Gastrocnemius medialis (tissue), 4 donors: ENCODE measurements around the gene TDRD12. TPM values are rescaled to one million over a fixed set of nuclear protein-coding genes. Genes with fewer than 3 reads are reported as not detected.
"Not testable (repeated sequence)": the region's sequence is repeated elsewhere in the genome, so short reads cannot be mapped to it uniquely, and the experiment has no call there.

Source experiments
- ATAC-seq, 2 donors: fragments of 150-250 bp; one replicate each; pipeline ENCODE4 v1.9.1; 2016
- DNase-seq, 2 donors: peaks; one replicate each; pipeline ENCODE4 v3.0.0-alpha.2; 2019
- H3K27ac ChIP-seq, 4 donors: fragments of 200-600 bp; sonication (generic); 1 replicate in 1 of 4; 2 replicates in 3 of 4; pipeline ENCODE4 v1.5.1; 2016 to 2018; ENCODE audit warnings: mild to moderate bottlenecking in 2 of 4, moderate library complexity in 1 of 4
- H3K27me3 ChIP-seq, 3 donors: fragments of 200-600 bp; sonication (generic) in 2 of 3; 1 replicate in 1 of 3; 2 replicates in 2 of 3; pipeline versions ENCODE4 v1.5.1 to v1.6.0; 2016 to 2019; ENCODE audit warnings: mild to moderate bottlenecking in 1 of 3, moderate library complexity in 1 of 3
- H3K36me3 ChIP-seq, 2 donors: fragments of 200-600 bp; sonication (generic) in 1 of 2; one replicate each; pipeline ENCODE4 v1.5.1; 2017 to 2018
- H3K4me1 ChIP-seq, 2 donors: fragments of 200-600 bp; sonication (generic) in 1 of 2; one replicate each; pipeline ENCODE4 v1.5.1; 2016 to 2017; ENCODE audit warnings: mild to moderate bottlenecking in 2 of 2
- H3K4me3 ChIP-seq, 4 donors: fragments of 200-600 bp; sonication (generic) in 3 of 4; 1 replicate in 1 of 4; 2 replicates in 3 of 4; pipeline ENCODE4 v1.5.1; 2016 to 2019; ENCODE audit warnings: mild to moderate bottlenecking in 2 of 4
- H3K9me3 ChIP-seq, 3 donors: fragments of 200-600 bp; sonication (generic) in 2 of 3; 1 replicate in 1 of 3; 2 replicates in 2 of 3; pipeline ENCODE4 v1.5.1; 2016 to 2019
- CTCF ChIP-seq, 5 experiments: fragments of 450-650 bp in 3 of 5; fragments of 200-600 bp in 2 of 5; sonication (generic) in 2 of 5; IDR thresholded peaks in 4 of 5; conservative IDR thresholded peaks in 1 of 5; 1 replicate in 4 of 5; 2 replicates in 1 of 5; pipeline ENCODE4 v1.5.1; 2016 to 2019; ENCODE audit warnings: antibody characterized with exemption in 5 of 5, mild to moderate bottlenecking in 3 of 5, moderate library complexity in 3 of 5
- POLR2A ChIP-seq, 2 donors: fragments of 450-650 bp; IDR thresholded peaks; one replicate each; pipeline ENCODE4 v1.6.1; 2017; ENCODE audit warnings: antibody characterized with exemption in 2 of 2, mild to moderate bottlenecking in 2 of 2, moderate library complexity in 2 of 2
- in situ Hi-C, 4 donors: fragments of 200-750 bp; cut with MboI; loops; one replicate each; pipeline versions ENCODE4 v1.15.0 to v1.8.0; 2017; ENCODE audit warnings: low sequenced_read_pairs in 4 of 4
- intact Hi-C: fragments of 100-400 bp; cut with DNase I; formaldehyde crosslinking; loops from one replicate; pipeline ENCODE4 v1.15.1; 2023; ENCODE audit warnings: low total_unique reads
- total RNA-seq, 4 donors: library from RNA; depleted of rRNA; stranded (reverse); fragments of >200 nt; gene quantifications; one replicate each; pipeline versions ENCODE4 v1.1.0 to v1.2.3, GENCODE V29; 2016

The TDRD12 gene
- total RNA-seq, 4 donors from 2014 or later: 0.10 to 1.0 (median 0.37) TPM

- H3K27me3 ChIP-seq, H3K9me3 ChIP-seq, DNase-seq, intact Hi-C loops, H3K27ac ChIP-seq, ATAC-seq, in situ Hi-C loops, H3K4me3 ChIP-seq, H3K4me1 ChIP-seq, H3K36me3 ChIP-seq: not testable (repeated sequence)
These were observed 68.3 kb downstream of the TDRD12 start for GRCh38 chr19:32787895-32788294.

GRCh38 chr19:32789429-32789828, 69.9 kb downstream of the TDRD12 start:
- in situ Hi-C loops: no loop called here
- Histone ChIP-seq H3K36me3 (no peaks in the 10 kb centered on the region), H3K9me3 (no peaks in the 10 kb centered on the region), H3K27me3 (no peaks in the 10 kb centered on the region), H3K27ac (no peak overlapping the region), H3K4me3 (no peak overlapping the region), H3K4me1 (no peaks in the 10 kb centered on the region)
- DNase-seq (no peak), ATAC-seq (no peak)
- TF ChIP-seq POLR2A (IDR thresholded peaks at IDR 0.05) (no peak), CTCF (IDR thresholded peaks at IDR 0.05 in 4 of 5, conservative IDR thresholded peaks at IDR 0.05 in 1 of 5) (no peak)
- intact Hi-C loops: no loop called here

GRCh38 chr19:32798201-32798600, 78.6 kb downstream of the TDRD12 start:
- TF ChIP-seq POLR2A (IDR thresholded peaks at IDR 0.05) (no peak), CTCF (IDR thresholded peaks at IDR 0.05 in 4 of 5, conservative IDR thresholded peaks at IDR 0.05 in 1 of 5) (no peak)
- Histone ChIP-seq H3K36me3 (no peaks in the 10 kb centered on the region), H3K27ac (no peak overlapping the region), H3K27me3 (no peaks in the 10 kb centered on the region), H3K9me3 (no peaks in the 10 kb centered on the region), H3K4me3 (no peak overlapping the region), H3K4me1 (no peaks in the 10 kb centered on the region)
- in situ Hi-C loops (no loop called here), intact Hi-C loops (no loop called here)
- DNase-seq (no peak), ATAC-seq (no peak)

- in situ Hi-C loops: no loop called here
- Histone ChIP-seq H3K27ac (no peak overlapping the region), H3K4me1 (no peaks in the 10 kb centered on the region), H3K9me3 (no peaks in the 10 kb centered on the region), H3K36me3 (no peaks in the 10 kb centered on the region), H3K27me3 (no peaks in the 10 kb centered on the region), H3K4me3 (no peak overlapping the region)
- intact Hi-C loops: no loop called here
- ATAC-seq (no peak), DNase-seq (no peak)
- TF ChIP-seq CTCF (IDR thresholded peaks at IDR 0.05 in 4 of 5, conservative IDR thresholded peaks at IDR 0.05 in 1 of 5) (no peak), POLR2A (IDR thresholded peaks at IDR 0.05) (no peak)
These were observed 80.6 kb downstream of the TDRD12 start for GRCh38 chr19:32800191-32800590.

GRCh38 chr19:32800754-32801153, 81.2 kb downstream of the TDRD12 start:
- Histone ChIP-seq H3K27ac (no peak overlapping the region), H3K36me3 (no peaks in the 10 kb centered on the region), H3K9me3 (no peaks in the 10 kb centered on the region), H3K27me3 (no peaks in the 10 kb centered on the region), H3K4me1 (no peaks in the 10 kb centered on the region), H3K4me3 (no peak overlapping the region)
- intact Hi-C loops (no loop called here), in situ Hi-C loops (no loop called here)
- ATAC-seq (no peak), DNase-seq (no peak)
- no peak for TF ChIP-seq CTCF (IDR thresholded peaks at IDR 0.05 in 4 of 5, conservative IDR thresholded peaks at IDR 0.05 in 1 of 5)
- no peak for TF ChIP-seq POLR2A (IDR thresholded peaks at IDR 0.05)
